ENCODE measurements around the gene PDGFRA.

The PDGFRA gene

GRCh38 chr4:54229631-54230483, 764 bp downstream of the PDGFRA start:
- POLR2A ChIA-PET: no interaction called here
- Histone ChIP-seq H3K36me3 (ENCODE audit: control insufficient read depth in 2 of 2, insufficient read depth in 1 of 2, low read length in 2 of 2) (no peaks in the 10 kb centered on the region), H3K9me3 (ENCODE audit: control insufficient read depth, insufficient read depth, low read depth, low read length) (no peaks in the 10 kb centered on the region), H3K4me1 (ENCODE audit: control insufficient read depth, insufficient read depth, low read length) (0 out of 2 replicates have a peak, but pooled peaks cover 2% of the 10 kb centered on the region), H3K27ac (ENCODE audit: extremely low read depth, low read depth, low read length) (no peak overlapping the region), H3K4me3 (ENCODE audit: low read depth, low read length) (no peak overlapping the region)
- TF ChIP-seq ZNF513 (tag by site-specific recombination; IDR thresholded peaks at IDR 0.05): no peak
- no peak for TF ChIP-seq SP7 (tag by site-specific recombination; IDR thresholded peaks at IDR 0.05)
- no peak for TF ChIP-seq ZNF366 (tag by site-specific recombination; conservative IDR thresholded peaks at IDR 0.05)
- TF ChIP-seq ZNF157 (tag by site-specific recombination; IDR thresholded peaks at IDR 0.05): no peak
- no peak for TF ChIP-seq TSHZ1 (tag by site-specific recombination; IDR thresholded peaks at IDR 0.05; ENCODE audit: borderline replicate concordance)
- no peak for TF ChIP-seq ZNF175 (tag by site-specific recombination; IDR thresholded peaks at IDR 0.05)
- no peak for TF ChIP-seq KLF10 (tag by site-specific recombination; IDR thresholded peaks at IDR 0.05)
- no peak for TF ChIP-seq ZNF776 (tag by site-specific recombination; IDR thresholded peaks at IDR 0.05; ENCODE audit: borderline replicate concordance)
- no peak for TF ChIP-seq ZNF132 (tag by site-specific recombination; IDR thresholded peaks at IDR 0.05; ENCODE audit: borderline replicate concordance)
- TF ChIP-seq ZNF548 (tag by site-specific recombination; IDR thresholded peaks at IDR 0.05): no peak
- TF ChIP-seq ZBTB10 (tag by site-specific recombination; IDR thresholded peaks at IDR 0.05): no peak
- CTCF ChIA-PET: interaction anchor here (0.5 to 4.6 kb wide), 7 partner anchors 11 to 1214 kb away, joined by 3 to 29 read pairs (median 3); no protein-coding TSS in a partner anchor

GRCh38 chr4:54230484-54231418, 1.7 kb downstream of the PDGFRA start:
- H3K27ac ChIP-seq (ENCODE audit: extremely low read depth, low read depth, low read length): no peak overlapping the region
- TF ChIP-seq ZNF610 (tag by site-specific recombination; IDR thresholded peaks at IDR 0.05; ENCODE audit: borderline replicate concordance) (no peak), SETDB1 (IDR thresholded peaks at IDR 0.05; ENCODE audit: insufficient read length, low read length) (no peak), ZNF777 (tag by site-specific recombination; IDR thresholded peaks at IDR 0.05; ENCODE audit: borderline replicate concordance) (no peak), ZSCAN16 (tag by site-specific recombination; IDR thresholded peaks at IDR 0.05) (no peak), ZEB2 (tag by site-specific recombination; IDR thresholded peaks at IDR 0.05) (no peak), ZNF391 (tag by site-specific recombination; IDR thresholded peaks at IDR 0.05; ENCODE audit: borderline replicate concordance, low read depth) (no peak)
- 0 out of 2 replicates have a peak, but pooled peaks cover 2% of the 10 kb centered on the region for H3K4me1 ChIP-seq (ENCODE audit: control insufficient read depth, insufficient read depth, low read length)
- H3K4me3 ChIP-seq (ENCODE audit: low read depth, low read length): no peak overlapping the region
- POLR2A ChIA-PET: no interaction called here
- no peaks in the 10 kb centered on the region for H3K36me3 ChIP-seq (ENCODE audit: control insufficient read depth in 2 of 2, insufficient read depth in 1 of 2, low read length in 2 of 2)
- CTCF ChIA-PET: interaction anchor here (0.6 kb wide), 1 partner anchor 301 kb away, joined by 3 read pairs; no protein-coding TSS in a partner anchor
- H3K9me3 ChIP-seq (ENCODE audit: control insufficient read depth, insufficient read depth, low read depth, low read length): no peaks in the 10 kb centered on the region

Measured in HEK293 (cell line).